ENCODE data around the gene POP7. TPM values are rescaled to one million over a fixed set of nuclear protein-coding genes. Genes with fewer than 3 reads are reported as not detected.

POP7 gene
- total and polyA plus RNA-seq, 2 of the 4 experiments (the other 2 are of a cell fraction), result 14.9 to 38.0 TPM

GRCh38 chr7:100685049-100685605, 20.8 kb upstream of the POP7 start:
- Histone ChIP-seq H2AFZ (replicated peaks; ENCODE audit: low read length, poor library complexity) (no peak overlapping the region), H3K9me1 (ENCODE audit: insufficient read depth, low read length) (no peaks in the 10 kb centered on the region), H4K5ac (ENCODE audit: low read depth, low read length) (no peak overlapping the region), H3K9ac (ENCODE audit: low read depth, low read length) (no peak overlapping the region), H3K4me1 (ENCODE audit: control insufficient read depth, insufficient read depth, low read length) (peaks cover 11% of the 10 kb centered on the region), H2BK120ac (ENCODE audit: low read depth, low read length) (no peak overlapping the region), H3K36me3 (ENCODE audit: control insufficient read depth, insufficient read depth, low read length) (peaks cover 82% of the 10 kb centered on the region), H3K4me2 (ENCODE audit: low read depth, low read length) (no peak overlapping the region), H3K18ac (ENCODE audit: low read depth, low read length) (no peak overlapping the region), H3K27ac (ENCODE audit: insufficient read depth, low read length) (no peak overlapping the region), H2BK5ac (ENCODE audit: low read depth, low read length, poor library complexity, severe bottlenecking) (no peak overlapping the region), H2AK9ac (replicated peaks; ENCODE audit: low read depth, low read length, poor library complexity) (peak overlapping the region; percentile 73), H3K56ac (ENCODE audit: extremely low read depth, insufficient read depth, low read length) (no peak overlapping the region), H3K4me3 (ENCODE audit: insufficient read depth, low read depth, low read length) (no peak overlapping the region), H4K91ac (ENCODE audit: insufficient read depth, low read depth, low read length) (no peak overlapping the region), H3K9me3 (ENCODE audit: control insufficient read depth, insufficient read depth, low read length) (no peaks in the 10 kb centered on the region), H4K8ac (ENCODE audit: low read depth in 2 of 2, low read length in 2 of 2) (no peak overlapping the region), H3K27me3 (ENCODE audit: control insufficient read depth, insufficient read depth, low read length) (no peaks in the 10 kb centered on the region), H2BK20ac (ENCODE audit: low read depth, low read length) (no peak overlapping the region), H2AK5ac (ENCODE audit: low read depth, low read length) (no peak overlapping the region), H3K79me1 (ENCODE audit: low read depth in 1 of 2, low read length in 2 of 2) (peaks cover 10 to 37% of the 10 kb centered on the region in 2 experiments; a peak in 3 of 4 replicates), H2BK15ac (ENCODE audit: low read depth, low read length) (no peak overlapping the region), H4K20me1 (ENCODE audit: insufficient read depth, low read length) (peaks cover 48% of the 10 kb centered on the region), H3K4ac (ENCODE audit: low read depth, low read length) (no peak overlapping the region), H3K14ac (replicated peaks; ENCODE audit: low read depth, low read length) (no peak overlapping the region), H3K23ac (ENCODE audit: low read depth, low read length) (no peak overlapping the region)
- WGBS, 2 experiments (ENCODE audit: extremely low coverage in 2 of 2, insufficient read length in 1 of 2), result 80% methylated on average over 2 of the region's 18 CpGs; no CpG with 5 or more reads in 1 of the 2 experiments
- BruUV-seq (replicated peaks), result no TSS peak
- DNase-seq (no peak), ATAC-seq (ENCODE audit: low read depth) (no peak)
- in situ Hi-C loops (cut with MboI; ENCODE audit: low sequenced_read_pairs), result no loop called here
- intact Hi-C loops (cut with micrococcal nuclease), result no loop called here
- CTCF ChIA-PET, result interaction anchor here (1.2 kb wide), 1 partner anchor 21 kb away, joined by 3 read pairs; the partner anchor contains the start of gene POP7
- TF ChIP-seq MAFK (IDR thresholded peaks at IDR 0.05; ENCODE audit: low read depth, low read length), result no peak
- TF ChIP-seq, protein P1, sequence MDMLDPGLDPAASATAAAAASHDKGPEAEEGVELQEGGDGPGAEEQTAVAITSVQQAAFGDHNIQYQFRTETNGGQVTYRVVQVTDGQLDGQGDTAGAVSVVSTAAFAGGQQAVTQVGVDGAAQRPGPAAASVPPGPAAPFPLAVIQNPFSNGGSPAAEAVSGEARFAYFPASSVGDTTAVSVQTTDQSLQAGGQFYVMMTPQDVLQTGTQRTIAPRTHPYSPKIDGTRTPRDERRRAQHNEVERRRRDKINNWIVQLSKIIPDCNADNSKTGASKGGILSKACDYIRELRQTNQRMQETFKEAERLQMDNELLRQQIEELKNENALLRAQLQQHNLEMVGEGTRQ (IDR thresholded peaks at IDR 0.05; ENCODE audit: low read depth, low read length), result no peak
- no peak for TF ChIP-seq SMC3 (IDR thresholded peaks at IDR 0.05; ENCODE audit: low read depth, low read length)
- no peak for TF ChIP-seq MXI1 (IDR thresholded peaks at IDR 0.05; ENCODE audit: borderline replicate concordance, low read depth, low read length)
- TF ChIP-seq RAD21 (IDR thresholded peaks at IDR 0.05; ENCODE audit: low read length), result no peak
- no peak for TF ChIP-seq FOS (IDR thresholded peaks at IDR 0.05; ENCODE audit: low read depth, low read length)
- TF ChIP-seq MAZ (IDR thresholded peaks at IDR 0.05; ENCODE audit: borderline replicate concordance, low read depth, low read length), result no peak
- no peak for TF ChIP-seq NFE2L2 (IDR thresholded peaks at IDR 0.05; ENCODE audit: low read depth, low read length)
- TF ChIP-seq CHD1 (IDR thresholded peaks at IDR 0.05; ENCODE audit: low read depth, low read length), result no peak
- TF ChIP-seq BHLHE40 (IDR thresholded peaks at IDR 0.05; ENCODE audit: low read depth, low read length), result no peak
- POLR2A ChIA-PET (ENCODE audit: unreplicated experiment), result no interaction called here
- dilution Hi-C loops (cut with HindIII; ENCODE audit: low sequenced_read_pairs, unreplicated experiment), result no loop called here

Data from IMR-90 (cell line).